DND-41 (cell line): ENCODE results near the gene PRR29.

ENCODE experiments used
- EZH2 ChIP-seq: IDR thresholded peaks from 3 replicates; pipeline ENCODE4 v1.6.1; 2012; ENCODE audit warnings: borderline replicate concordance, low read depth, mild to moderate bottlenecking, moderate library complexity, low read length, inconsistent platforms; ENCODE audit not compliant: severe bottlenecking
- TF ChIP-seq, protein P1 (sequence below): IDR thresholded peaks from 2 replicates; pipeline ENCODE4 v1.5.1; 2012; ENCODE audit warnings: borderline replicate concordance, low read length, moderate library complexity, mild to moderate bottlenecking; ENCODE audit not compliant: poor library complexity, severe bottlenecking; ENCODE audit errors: extremely low read depth

DNA sequence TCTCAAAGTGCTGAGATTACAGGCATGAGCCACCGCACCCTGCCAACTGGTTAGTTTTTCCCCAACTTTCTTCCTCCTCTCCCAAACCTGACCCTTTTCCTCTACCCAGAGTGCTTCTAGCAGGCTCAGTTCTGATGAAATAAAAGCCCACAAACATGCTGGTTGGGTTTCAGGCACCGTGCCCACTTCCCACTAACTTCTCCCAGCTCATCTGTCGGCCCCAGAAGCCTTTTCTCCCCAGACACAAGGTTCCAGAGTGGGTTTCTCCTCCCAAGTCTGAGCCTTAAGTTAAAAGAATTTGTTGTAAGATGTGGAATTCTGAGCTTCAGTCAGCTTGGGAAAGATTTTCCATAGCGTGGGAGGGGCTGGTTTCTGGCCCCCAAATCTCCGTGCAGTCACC lies 13.9 kb upstream of the PRR29 start:
- TF ChIP-seq, protein P1, sequence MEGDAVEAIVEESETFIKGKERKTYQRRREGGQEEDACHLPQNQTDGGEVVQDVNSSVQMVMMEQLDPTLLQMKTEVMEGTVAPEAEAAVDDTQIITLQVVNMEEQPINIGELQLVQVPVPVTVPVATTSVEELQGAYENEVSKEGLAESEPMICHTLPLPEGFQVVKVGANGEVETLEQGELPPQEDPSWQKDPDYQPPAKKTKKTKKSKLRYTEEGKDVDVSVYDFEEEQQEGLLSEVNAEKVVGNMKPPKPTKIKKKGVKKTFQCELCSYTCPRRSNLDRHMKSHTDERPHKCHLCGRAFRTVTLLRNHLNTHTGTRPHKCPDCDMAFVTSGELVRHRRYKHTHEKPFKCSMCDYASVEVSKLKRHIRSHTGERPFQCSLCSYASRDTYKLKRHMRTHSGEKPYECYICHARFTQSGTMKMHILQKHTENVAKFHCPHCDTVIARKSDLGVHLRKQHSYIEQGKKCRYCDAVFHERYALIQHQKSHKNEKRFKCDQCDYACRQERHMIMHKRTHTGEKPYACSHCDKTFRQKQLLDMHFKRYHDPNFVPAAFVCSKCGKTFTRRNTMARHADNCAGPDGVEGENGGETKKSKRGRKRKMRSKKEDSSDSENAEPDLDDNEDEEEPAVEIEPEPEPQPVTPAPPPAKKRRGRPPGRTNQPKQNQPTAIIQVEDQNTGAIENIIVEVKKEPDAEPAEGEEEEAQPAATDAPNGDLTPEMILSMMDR = no peak
- no peak for TF ChIP-seq EZH2
